ENCODE data around the gene CPTP. TPM values are rescaled to one million over a fixed set of nuclear protein-coding genes. Genes with fewer than 3 reads are reported as not detected.
A peak's percentile ranks its signal among the peaks of the same experiment; 100 is the strongest.

The CPTP gene
- total RNA-seq, result 99.2 TPM
- long read RNA-seq, transcript CPTP-201 (3 exons, 2,190 nt), result major isoform, 193 of 314 reads
- long read RNA-seq, transcript CPTP-202 (2 exons, 1,101 nt), result minor isoform, 86 of 314 reads
- long read RNA-seq, partial matches to known transcripts, result 25 of 314 reads
- long read RNA-seq, other reads (novel, unspliced or antisense), result 6 of 314 reads

GRCh38 chr1:1324524-1325287 lies at the start of gene CPTP, which contains the start of gene INTS11:
CPTP (plus strand) TSS chr1:1324802; CDS start chr1:1326911, 2,109 bp downstream.
INTS11 (minus strand) TSS chr1:1324660; CDS start chr1:1324608, 52 bp downstream.
- intact Hi-C loops (cut with micrococcal nuclease), result no loop called here
- TF ChIP-seq CTCF (IDR thresholded peaks at IDR 0.05; ENCODE audit: borderline replicate concordance), result no peak
- Histone ChIP-seq H3K4me3 (peak within 1 kb of the TSS; percentile 89), H3K27ac (replicated peaks) (peak within 1 kb of the TSS; percentile 98), H3K4me1 (peaks cover 85% of the 10 kb centered on the region), H3K27me3 (ENCODE audit: low read depth) (no peaks in the 10 kb centered on the region), H3K9me3 (replicated peaks) (no peaks in the 10 kb centered on the region), H3K36me3 (peaks cover 42% of the 10 kb centered on the region)
- peak; percentile 94 for DNase-seq

- H3K4me1 ChIP-seq, result peaks cover 49% of the 10 kb centered on the region
Measured at GRCh38 chr1:1274931-1275431, 49.6 kb upstream of the CPTP start.

GRCh38 chr1:1275836-1276235 lies 48.8 kb upstream of the CPTP start:
- TF ChIP-seq CTCF (IDR thresholded peaks at IDR 0.05; ENCODE audit: borderline replicate concordance), result no peak
- no peak for DNase-seq
- no peaks in the 10 kb centered on the region for H3K9me3 ChIP-seq (replicated peaks)
- peaks cover 9% of the 10 kb centered on the region for H3K36me3 ChIP-seq
- no peaks in the 10 kb centered on the region for H3K27me3 ChIP-seq (ENCODE audit: low read depth)
- no peak overlapping the region for H3K27ac ChIP-seq (replicated peaks)
- intact Hi-C loops (cut with micrococcal nuclease), result no loop called here
- peaks cover 41% of the 10 kb centered on the region for H3K4me1 ChIP-seq
- H3K4me3 ChIP-seq, result no peak overlapping the region

More at GRCh38 chr1:1274931-1275431, 49.6 kb upstream of the CPTP start:
- no peak for DNase-seq
- no peak for TF ChIP-seq CTCF (IDR thresholded peaks at IDR 0.05; ENCODE audit: borderline replicate concordance)
- Histone ChIP-seq H3K36me3 (peaks cover 14% of the 10 kb centered on the region), H3K4me3 (peak overlapping the region; percentile 98), H3K27ac (replicated peaks) (peak overlapping the region; percentile 94), H3K9me3 (replicated peaks) (no peaks in the 10 kb centered on the region), H3K27me3 (ENCODE audit: low read depth) (no peaks in the 10 kb centered on the region)
- intact Hi-C loops (cut with micrococcal nuclease), result no loop called here

- intact Hi-C loops (cut with micrococcal nuclease), result no loop called here
- no peak for TF ChIP-seq CTCF (IDR thresholded peaks at IDR 0.05; ENCODE audit: borderline replicate concordance)
Measured at GRCh38 chr1:1278620-1279019, 46.0 kb upstream of the CPTP start.

GRCh38 chr1:1279028-1279427 lies 45.6 kb upstream of the CPTP start:
- intact Hi-C loops (cut with micrococcal nuclease), result no loop called here
- TF ChIP-seq CTCF (IDR thresholded peaks at IDR 0.05; ENCODE audit: borderline replicate concordance), result no peak

More at GRCh38 chr1:1278620-1279019, 46.0 kb upstream of the CPTP start:
- Histone ChIP-seq H3K27ac (replicated peaks) (no peak overlapping the region), H3K27me3 (ENCODE audit: low read depth) (no peaks in the 10 kb centered on the region), H3K4me3 (no peak overlapping the region), H3K36me3 (no peaks in the 10 kb centered on the region), H3K9me3 (replicated peaks) (no peaks in the 10 kb centered on the region), H3K4me1 (peaks cover 24% of the 10 kb centered on the region)
- DNase-seq, result no peak

More at GRCh38 chr1:1279028-1279427, 45.6 kb upstream of the CPTP start:
- H3K4me3 ChIP-seq, result no peak overlapping the region
- H3K4me1 ChIP-seq, result peaks cover 21% of the 10 kb centered on the region
- H3K27me3 ChIP-seq (ENCODE audit: low read depth), result no peaks in the 10 kb centered on the region
- no peak overlapping the region for H3K27ac ChIP-seq (replicated peaks)
- no peaks in the 10 kb centered on the region for H3K36me3 ChIP-seq
- DNase-seq, result no peak
- no peaks in the 10 kb centered on the region for H3K9me3 ChIP-seq (replicated peaks)

Measured in left ventricle myocardium inferior (tissue), 1 donor.